PFSK-1 (cell line): ENCODE data around the gene DAPK1.

ENCODE experiments used
- FOXP2 ChIP-seq: optimal IDR thresholded peaks from 2 replicates; pipeline ENCODE3; 2011; ENCODE audit warnings: borderline replicate concordance, control low read depth, inconsistent platforms; ENCODE audit not compliant: insufficient read depth; ENCODE audit errors: extremely low read length, extremely low read depth
- POLR2AphosphoS5 ChIP-seq: IDR thresholded peaks from 2 replicates; pipeline ENCODE4 v1.6.1; 2012; ENCODE audit warnings: low read depth, mild to moderate bottlenecking, control low read depth, low read length, moderate library complexity
- TAF1 ChIP-seq: IDR thresholded peaks from 2 replicates; pipeline ENCODE4 v1.6.1; 2012; ENCODE audit warnings: low read length, control low read depth, borderline replicate concordance; ENCODE audit not compliant: insufficient read depth
- TF ChIP-seq, protein P1 (sequence below), 2 experiments: IDR thresholded peaks; 2 replicates each; pipeline versions ENCODE4 v1.6.1 to v1.8.0; 2011 to 2012; ENCODE audit warnings: low read depth in 2 of 2, low read length in 2 of 2, control low read depth in 1 of 2, inconsistent platforms in 1 of 2, mild to moderate bottlenecking in 1 of 2, moderate library complexity in 1 of 2; ENCODE audit not compliant: insufficient read depth in 1 of 2

DNA sequence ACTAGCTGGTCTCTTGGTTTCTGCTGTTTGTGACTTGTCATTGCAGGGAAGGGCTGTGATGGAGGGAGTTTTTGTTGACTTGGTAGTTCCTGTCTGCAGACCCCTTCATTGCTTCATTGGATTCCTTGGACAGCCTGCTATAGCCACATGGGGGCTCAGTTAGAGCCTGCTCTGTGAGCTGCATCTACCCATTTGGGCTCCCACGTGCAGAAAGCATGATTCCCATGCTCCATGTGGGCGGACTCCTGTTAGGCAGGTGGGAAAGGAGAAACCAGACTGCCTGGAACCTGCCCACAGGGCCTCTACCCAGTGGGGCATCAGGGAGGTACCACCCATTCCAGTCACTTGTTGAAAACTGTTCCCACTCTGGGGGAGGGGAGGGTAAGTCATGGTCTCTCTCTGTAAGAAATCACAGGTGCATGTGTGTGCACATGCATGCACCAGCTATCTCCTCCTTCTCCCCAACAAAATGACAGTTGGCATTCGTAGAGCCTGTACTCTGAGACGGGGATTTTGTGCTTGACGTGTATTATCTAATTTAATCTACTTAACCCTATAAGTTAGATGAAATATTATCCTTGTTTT, 61.0 kb downstream of the DAPK1 start:
- TF ChIP-seq POLR2AphosphoS5 (no peak), FOXP2 (no peak), TAF1 (no peak)
- TF ChIP-seq, protein P1, sequence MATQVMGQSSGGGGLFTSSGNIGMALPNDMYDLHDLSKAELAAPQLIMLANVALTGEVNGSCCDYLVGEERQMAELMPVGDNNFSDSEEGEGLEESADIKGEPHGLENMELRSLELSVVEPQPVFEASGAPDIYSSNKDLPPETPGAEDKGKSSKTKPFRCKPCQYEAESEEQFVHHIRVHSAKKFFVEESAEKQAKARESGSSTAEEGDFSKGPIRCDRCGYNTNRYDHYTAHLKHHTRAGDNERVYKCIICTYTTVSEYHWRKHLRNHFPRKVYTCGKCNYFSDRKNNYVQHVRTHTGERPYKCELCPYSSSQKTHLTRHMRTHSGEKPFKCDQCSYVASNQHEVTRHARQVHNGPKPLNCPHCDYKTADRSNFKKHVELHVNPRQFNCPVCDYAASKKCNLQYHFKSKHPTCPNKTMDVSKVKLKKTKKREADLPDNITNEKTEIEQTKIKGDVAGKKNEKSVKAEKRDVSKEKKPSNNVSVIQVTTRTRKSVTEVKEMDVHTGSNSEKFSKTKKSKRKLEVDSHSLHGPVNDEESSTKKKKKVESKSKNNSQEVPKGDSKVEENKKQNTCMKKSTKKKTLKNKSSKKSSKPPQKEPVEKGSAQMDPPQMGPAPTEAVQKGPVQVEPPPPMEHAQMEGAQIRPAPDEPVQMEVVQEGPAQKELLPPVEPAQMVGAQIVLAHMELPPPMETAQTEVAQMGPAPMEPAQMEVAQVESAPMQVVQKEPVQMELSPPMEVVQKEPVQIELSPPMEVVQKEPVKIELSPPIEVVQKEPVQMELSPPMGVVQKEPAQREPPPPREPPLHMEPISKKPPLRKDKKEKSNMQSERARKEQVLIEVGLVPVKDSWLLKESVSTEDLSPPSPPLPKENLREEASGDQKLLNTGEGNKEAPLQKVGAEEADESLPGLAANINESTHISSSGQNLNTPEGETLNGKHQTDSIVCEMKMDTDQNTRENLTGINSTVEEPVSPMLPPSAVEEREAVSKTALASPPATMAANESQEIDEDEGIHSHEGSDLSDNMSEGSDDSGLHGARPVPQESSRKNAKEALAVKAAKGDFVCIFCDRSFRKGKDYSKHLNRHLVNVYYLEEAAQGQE (IDR thresholded peaks at IDR 0.05; ENCODE audit: insufficient read depth in 1 of 2, low read depth in 2 of 2, low read length in 2 of 2): no peak
